Stimulated activated CD4-positive, alpha-beta T cell treated with anti-CD3 and anti-CD28 coated beads, Interleukin-12 subunit alpha, Interleukin-12 subunit beta, amount 100 ng/mL, for 4 hours (primary cell): ENCODE measurements around the gene TTYH1.

Experiments
- DNase-seq: peaks from one replicate; pipeline ENCODE4 v3.0.0-alpha.2; 2020

TTYH1 gene

DNA sequence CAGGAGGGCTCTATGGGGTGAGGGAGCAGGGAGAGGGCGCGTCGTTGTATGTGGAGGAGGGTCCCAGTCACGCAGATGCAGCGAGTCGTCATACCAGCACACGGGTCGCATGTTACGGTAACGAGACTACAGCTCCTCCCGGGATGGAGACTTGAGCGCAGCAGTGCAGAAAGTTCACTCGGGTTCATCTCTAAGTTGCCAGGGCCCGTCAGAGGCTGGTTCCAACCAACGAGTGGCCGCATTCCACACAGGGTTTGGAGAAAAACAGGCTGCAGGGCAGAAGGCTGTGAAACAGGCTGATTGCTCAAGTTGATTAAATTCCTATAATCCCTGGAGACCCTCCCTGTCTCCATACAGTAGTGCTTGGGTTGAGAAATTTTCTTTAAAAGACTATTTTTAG lies 21.9 kb upstream of the TTYH1 start:
- no peak for DNase-seq

DNA sequence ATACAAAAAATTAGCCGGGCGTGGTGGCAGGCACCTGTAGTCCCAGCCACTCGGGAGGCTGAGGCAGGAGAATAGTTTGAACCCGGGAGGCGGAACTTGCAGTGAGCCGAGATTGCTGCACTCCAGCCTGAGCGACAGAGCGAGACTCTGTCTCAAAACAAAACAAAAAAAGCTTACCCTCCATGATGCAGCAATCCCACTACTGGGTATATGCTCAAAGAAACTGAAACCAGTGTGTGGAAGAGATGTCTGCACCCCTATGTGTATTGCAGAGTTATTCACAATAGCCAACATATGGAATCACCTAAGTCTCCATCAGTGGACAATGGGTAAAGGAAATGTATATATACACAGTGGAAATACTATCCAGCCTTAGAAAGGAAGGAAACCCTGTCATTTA lies 19.6 kb upstream of the TTYH1 start:
- no peak for DNase-seq

- no peak for DNase-seq
Measured at GRCh38 chr19:54399189-54399588, 16.1 kb upstream of the TTYH1 start.

GRCh38 chr19:54400913-54401312 lies 14.4 kb upstream of the TTYH1 start:
- no peak for DNase-seq

- DNase-seq, result no peak
Measured at GRCh38 chr19:54403054-54403453, 12.2 kb upstream of the TTYH1 start.

GRCh38 chr19:54405628-54406027 lies 9.6 kb upstream of the TTYH1 start:
- DNase-seq, result no peak

- no peak for DNase-seq
Measured at GRCh38 chr19:54407780-54408179, 7.5 kb upstream of the TTYH1 start.

GRCh38 chr19:54408456-54409026 lies 6.7 kb upstream of the TTYH1 start:
- DNase-seq, result no peak

DNA sequence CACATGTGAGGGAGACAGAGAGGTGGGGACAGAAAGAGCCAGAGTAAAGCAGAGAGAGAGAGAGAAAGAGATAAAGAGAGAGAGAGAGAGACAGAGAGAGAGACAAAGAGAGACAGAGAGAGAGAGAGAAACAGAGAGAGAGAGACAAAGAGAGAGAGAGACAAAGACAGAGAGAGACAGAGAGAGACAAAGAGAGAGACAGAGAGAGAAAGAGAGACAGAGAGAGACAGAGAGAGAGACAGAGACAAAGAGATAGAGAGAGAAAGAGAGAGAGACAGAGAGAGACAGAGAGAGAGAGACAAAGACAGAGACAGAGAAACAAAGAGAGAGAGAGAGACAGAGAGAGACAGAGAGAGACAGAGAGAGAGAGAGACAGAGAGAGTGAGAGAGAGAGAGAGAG lies 4.2 kb upstream of the TTYH1 start:
- no peak for DNase-seq

- no peak for DNase-seq
Measured at GRCh38 chr19:54412877-54413276, 2.4 kb upstream of the TTYH1 start.

DNA sequence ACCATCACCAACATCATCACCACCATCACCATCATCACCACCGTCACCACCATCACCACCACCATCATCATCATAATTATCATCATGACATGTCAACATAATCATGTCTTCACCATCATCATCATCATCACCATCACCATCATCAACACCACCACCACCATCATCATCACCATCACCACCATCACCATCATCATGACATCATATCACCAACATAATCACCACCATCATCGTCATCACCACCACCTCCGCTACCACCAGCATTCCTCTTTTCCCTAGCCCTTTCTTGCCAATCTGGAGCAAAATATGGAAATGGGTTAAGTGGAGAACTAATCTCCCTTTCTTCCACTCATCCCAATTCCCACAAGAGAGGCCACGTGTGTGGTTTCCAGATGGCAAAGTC lies 1.1 kb upstream of the TTYH1 start:
- DNase-seq, result no peak

DNA sequence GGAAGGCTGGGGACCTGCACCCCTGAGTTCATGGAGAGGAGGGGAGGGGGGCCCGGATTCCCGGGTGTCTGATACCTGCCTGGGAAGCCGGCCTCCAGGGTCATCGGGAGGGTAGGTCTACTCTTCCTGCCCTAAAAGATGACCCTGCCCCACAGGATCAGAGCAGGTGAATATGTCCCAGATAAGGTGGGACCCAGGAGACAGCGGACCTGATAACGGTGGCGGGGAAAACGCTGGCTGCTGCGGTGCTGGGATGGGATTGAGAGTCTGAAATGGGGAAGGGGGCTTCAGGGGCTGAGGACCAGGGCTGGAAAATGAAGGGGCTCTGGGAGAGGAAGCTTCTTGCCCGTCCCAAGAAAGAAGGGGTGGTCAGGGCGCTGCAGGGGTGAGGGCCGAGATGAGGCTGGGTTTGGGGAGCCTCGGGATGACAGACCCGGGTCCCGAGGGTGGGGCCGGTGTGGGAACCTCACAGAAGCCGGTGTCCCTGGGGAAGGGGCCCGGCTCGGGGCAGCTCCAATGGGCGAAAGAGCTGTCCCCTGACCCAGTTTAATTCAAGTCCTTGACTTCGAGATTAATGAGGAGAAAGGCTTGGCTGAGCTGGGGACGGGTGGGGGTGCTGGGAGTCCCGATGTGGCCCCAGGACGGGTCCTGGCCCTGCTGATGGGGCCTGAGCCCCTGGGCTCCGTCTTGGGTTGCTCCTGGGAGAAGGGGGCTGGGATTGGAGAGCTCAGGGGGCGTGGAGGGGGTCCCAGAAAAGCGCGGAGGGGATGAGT lies 823 bp downstream of the TTYH1 start:
- DNase-seq, result no peak

- no peak for DNase-seq
Measured at GRCh38 chr19:54416695-54417491, 1.6 kb downstream of the TTYH1 start.

- no peak for DNase-seq
Measured at GRCh38 chr19:54418030-54418929, 3.0 kb downstream of the TTYH1 start.

DNA sequence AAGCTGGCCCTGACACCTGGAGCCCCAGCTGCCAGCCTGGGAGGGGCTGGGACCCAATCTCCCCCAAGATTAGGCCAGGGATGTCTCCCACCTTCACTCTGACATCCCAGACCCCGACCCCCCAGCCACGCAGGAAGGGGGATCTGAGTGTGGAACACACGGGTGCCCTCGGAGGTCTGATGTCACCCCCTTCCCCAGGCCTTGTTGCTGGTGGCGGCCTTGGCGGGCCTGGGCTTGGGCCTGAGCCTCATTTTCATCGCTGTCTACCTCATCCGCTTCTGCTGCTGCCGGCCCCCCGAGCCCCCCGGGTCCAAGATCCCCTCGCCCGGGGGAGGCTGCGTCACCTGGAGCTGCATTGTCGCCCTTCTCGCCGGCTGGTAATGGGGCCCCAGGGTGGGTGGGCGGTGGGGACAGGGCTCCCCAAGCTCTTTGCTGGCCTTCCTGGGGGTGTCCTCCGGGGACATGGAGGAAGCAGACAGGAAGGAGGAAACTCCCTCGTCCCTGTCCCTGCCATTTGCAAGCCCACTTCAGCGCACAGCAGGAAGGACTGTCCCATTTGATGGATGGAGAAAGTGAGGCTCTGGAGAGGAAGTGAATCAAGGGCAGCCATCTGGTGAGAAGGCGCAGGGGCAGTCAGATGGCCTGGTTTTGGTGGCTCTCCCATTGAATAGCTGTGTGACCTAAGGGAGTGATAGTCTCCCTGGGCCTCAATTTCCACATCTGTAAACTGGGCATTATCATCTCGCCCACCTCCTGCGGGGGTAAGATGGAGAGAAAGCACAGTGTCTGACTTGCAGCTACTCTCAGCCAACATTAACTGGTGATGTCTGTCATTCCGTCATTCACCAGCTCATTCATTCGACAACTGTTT lies 3.9 kb downstream of the TTYH1 start:
- DNase-seq, result no peak

DNA sequence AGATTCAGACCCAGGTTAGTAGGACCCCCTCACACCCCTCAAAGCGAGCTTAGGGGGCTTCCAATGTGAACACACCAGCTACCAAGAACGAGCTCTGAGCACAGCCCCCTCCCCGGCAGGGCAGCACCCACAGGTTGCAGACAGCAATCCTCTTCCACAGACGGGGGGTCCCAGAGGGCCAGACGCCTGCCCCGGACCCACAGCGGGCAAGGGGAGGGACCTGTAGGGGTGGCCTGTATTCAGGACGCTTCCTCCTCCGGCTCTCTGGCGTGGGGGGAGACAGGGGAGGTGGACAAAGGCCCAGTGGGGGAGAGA lies 4.8 kb downstream of the TTYH1 start:
- DNase-seq, result no peak

DNA sequence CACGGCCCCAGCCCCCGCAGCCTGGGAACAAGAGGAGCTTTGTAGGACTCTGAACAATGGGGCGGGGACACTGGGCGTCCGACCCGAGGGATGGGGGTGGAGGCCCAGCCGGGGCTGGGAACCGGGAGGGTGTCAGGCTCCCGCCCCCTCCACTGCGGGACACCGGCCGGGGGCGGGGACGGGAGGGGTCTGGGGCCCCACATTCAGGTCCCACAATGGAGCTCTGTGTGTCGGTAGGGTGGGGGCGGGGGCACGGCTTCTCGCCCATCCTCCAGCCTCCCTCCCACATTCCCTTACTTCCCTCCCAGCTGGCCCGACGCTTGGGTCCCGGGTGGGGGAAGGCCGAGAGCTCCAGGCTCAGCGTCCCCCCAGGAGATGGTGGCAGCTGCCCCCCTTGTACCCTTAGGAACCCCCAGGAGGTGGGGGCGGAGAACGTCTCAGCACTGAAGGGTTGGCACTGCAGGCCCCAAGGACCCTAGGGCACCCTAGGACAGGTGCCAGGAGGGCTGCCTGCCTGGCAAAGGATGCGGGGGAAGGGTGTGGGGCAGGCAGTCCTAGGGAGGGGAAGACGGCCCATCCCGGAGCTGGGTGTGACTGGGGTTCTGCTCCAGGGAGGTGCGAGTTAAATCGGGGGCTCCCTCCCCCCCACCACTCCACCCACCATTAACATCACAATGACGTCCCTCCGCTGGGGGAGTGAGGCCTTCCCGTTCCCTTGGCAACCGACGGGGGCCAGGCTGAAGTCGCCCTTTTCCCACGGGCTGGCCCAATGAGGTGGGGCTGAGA lies 5.3 kb downstream of the TTYH1 start:
- DNase-seq, result no peak

DNA sequence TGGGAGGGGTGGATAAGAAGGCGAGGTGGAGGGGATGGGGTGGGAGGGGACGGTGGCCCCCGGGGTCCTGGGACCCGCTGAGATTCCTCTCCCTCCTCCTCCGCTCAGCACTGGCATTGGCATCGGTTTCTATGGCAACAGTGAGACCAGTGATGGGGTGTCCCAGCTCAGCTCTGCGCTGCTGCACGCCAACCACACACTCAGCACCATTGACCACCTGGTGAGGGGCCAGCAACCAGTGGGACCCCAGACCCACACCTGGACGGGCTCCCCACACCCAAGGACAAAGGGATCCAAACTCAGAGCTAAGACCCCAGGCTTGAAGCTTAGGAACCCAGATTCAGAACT lies 5.9 kb downstream of the TTYH1 start:
- no peak for DNase-seq

- DNase-seq, result no peak
Measured at GRCh38 chr19:54421521-54421920, 6.3 kb downstream of the TTYH1 start.

DNA sequence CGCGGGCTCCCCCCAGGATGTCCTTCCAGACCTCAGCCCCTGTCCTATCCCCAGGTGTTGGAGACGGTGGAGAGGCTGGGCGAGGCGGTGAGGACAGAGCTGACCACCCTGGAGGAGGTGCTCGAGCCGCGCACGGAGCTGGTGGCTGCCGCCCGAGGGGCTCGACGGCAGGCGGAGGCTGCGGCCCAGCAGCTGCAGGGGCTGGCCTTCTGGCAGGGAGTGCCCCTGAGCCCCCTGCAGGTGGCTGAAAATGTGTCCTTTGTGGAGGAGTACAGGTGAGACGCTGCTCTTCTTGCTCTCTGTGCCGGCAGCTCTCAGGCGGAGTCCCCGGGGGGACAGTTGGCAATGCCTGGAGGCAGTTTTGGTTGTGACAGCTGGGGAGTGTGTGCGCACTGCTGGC lies 6.9 kb downstream of the TTYH1 start:
- no peak for DNase-seq

DNA sequence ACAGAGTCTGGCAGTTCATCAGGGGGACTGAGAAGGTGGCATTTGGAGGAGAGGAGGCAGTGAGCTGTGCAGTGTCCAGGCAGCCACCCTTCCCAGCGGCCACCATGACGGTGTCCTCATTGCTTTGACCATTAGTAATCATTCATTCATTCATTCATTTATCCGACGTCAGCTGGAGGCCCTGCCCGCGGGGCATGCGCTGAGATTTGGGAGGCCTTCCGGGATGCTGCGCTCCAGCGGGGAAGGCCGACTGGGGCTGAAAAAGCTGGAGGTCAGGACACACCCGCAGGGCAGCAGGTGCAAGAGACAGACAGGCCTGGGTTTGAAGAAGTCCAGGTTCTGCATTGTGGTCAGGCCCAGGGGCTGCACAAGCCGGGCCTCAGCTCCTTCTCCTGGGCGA lies 8.9 kb downstream of the TTYH1 start:
- no peak for DNase-seq
